Liver (tissue), 9 donors: ENCODE measurements around the gene CTSW. TPM values are rescaled to one million over a fixed set of nuclear protein-coding genes. Genes with fewer than 3 reads are reported as not detected.

Source experiments
- DNase-seq: peaks from one replicate; pipeline ENCODE4 v3.0.0-alpha.2; 2017; ENCODE audit warnings: low spot score
- H3K27ac ChIP-seq, 2 donors: one replicate each; pipeline ENCODE4 v1.7.0; 2013; ENCODE audit warnings: inconsistent platforms in 2 of 2, low read length in 2 of 2, control low read depth in 1 of 2, low read depth in 1 of 2, mild to moderate bottlenecking in 1 of 2
- H3K27me3 ChIP-seq, 4 donors: one replicate each; pipeline versions ENCODE4 v1.6.1 to v1.7.0; 2013; ENCODE audit warnings: low read length in 3 of 4, inconsistent platforms in 1 of 4, mild to moderate bottlenecking in 1 of 4, moderate library complexity in 1 of 4; ENCODE audit not compliant: control insufficient read depth in 4 of 4, insufficient read depth in 4 of 4
- H3K36me3 ChIP-seq, 4 donors: one replicate each; pipeline versions ENCODE4 v1.6.1 to v1.7.0; 2013; ENCODE audit warnings: low read length in 3 of 4, mild to moderate bottlenecking in 3 of 4, low read depth in 1 of 4, moderate library complexity in 1 of 4; ENCODE audit not compliant: control insufficient read depth in 4 of 4, insufficient read depth in 3 of 4
- H3K4me1 ChIP-seq, 4 donors: one replicate each; pipeline versions ENCODE4 v1.6.1 to v1.7.0; 2013; ENCODE audit warnings: low read length in 3 of 4, mild to moderate bottlenecking in 3 of 4, moderate library complexity in 1 of 4; ENCODE audit not compliant: control insufficient read depth in 4 of 4, insufficient read depth in 4 of 4
- H3K4me3 ChIP-seq, 3 donors: one replicate each; pipeline versions ENCODE4 v1.6.1 to v1.7.0; 2013; ENCODE audit warnings: low read length in 3 of 3, control low read depth in 1 of 3, low read depth in 1 of 3, mild to moderate bottlenecking in 1 of 3
- H3K9ac ChIP-seq, 2 donors: one replicate each; pipeline ENCODE4 v1.7.0; 2013; ENCODE audit warnings: low read length in 2 of 2, mild to moderate bottlenecking in 2 of 2, moderate library complexity in 2 of 2, control low read depth in 1 of 2, low read depth in 1 of 2
- H3K9me3 ChIP-seq, 4 donors: one replicate each; pipeline versions ENCODE4 v1.6.1 to v1.7.0; 2013; ENCODE audit warnings: low read length in 3 of 4; ENCODE audit not compliant: control insufficient read depth in 4 of 4
- ATF3 ChIP-seq: IDR thresholded peaks from 2 replicates; pipeline ENCODE4 v1.6.1; 2016; ENCODE audit warnings: antibody characterized with exemption
- CTCF ChIP-seq: fragments of 150-350 bp; IDR thresholded peaks from 2 replicates; pipeline ENCODE4 v1.5.1; 2017; ENCODE audit warnings: improper control_type of control experiment, low read depth, low read length; ENCODE audit not compliant: missing input control
- EGR1 ChIP-seq, 2 donors: IDR thresholded peaks; 2 replicates each; pipeline ENCODE4 v1.6.1; 2016 to 2018; ENCODE audit warnings: antibody characterized with exemption in 2 of 2, low read depth in 2 of 2
- FOXA1 ChIP-seq: IDR thresholded peaks from 2 replicates; pipeline ENCODE4 v1.6.1; 2016; ENCODE audit warnings: antibody characterized with exemption
- FOXA2 ChIP-seq: IDR thresholded peaks from 2 replicates; pipeline ENCODE4 v1.6.1; 2016; ENCODE audit warnings: antibody characterized with exemption
- GABPA ChIP-seq, 2 donors: IDR thresholded peaks in 1 of 2; conservative IDR thresholded peaks in 1 of 2; 2 replicates each; pipeline ENCODE4 v1.6.1; 2016; ENCODE audit warnings: antibody characterized with exemption in 2 of 2, mild to moderate bottlenecking in 1 of 2, moderate library complexity in 1 of 2
- HNF4A ChIP-seq, 2 donors: conservative IDR thresholded peaks; 2 replicates each; pipeline ENCODE4 v1.6.1; 2016; ENCODE audit warnings: antibody characterized with exemption in 2 of 2, mild to moderate bottlenecking in 2 of 2
- HNF4G ChIP-seq: IDR thresholded peaks from 2 replicates; pipeline ENCODE4 v1.6.1; 2016; ENCODE audit warnings: antibody characterized with exemption
- JUND ChIP-seq, 2 donors: IDR thresholded peaks; 2 replicates each; pipeline ENCODE4 v1.6.1; 2016; ENCODE audit warnings: antibody characterized with exemption in 2 of 2
- MAX ChIP-seq: IDR thresholded peaks from 2 replicates; pipeline ENCODE4 v1.6.1; 2016; ENCODE audit warnings: antibody characterized with exemption
- NR2F2 ChIP-seq: IDR thresholded peaks from 2 replicates; pipeline ENCODE4 v1.6.1; 2016; ENCODE audit warnings: antibody characterized with exemption
- RAD21 ChIP-seq, 2 donors: IDR thresholded peaks; 2 replicates each; pipeline ENCODE4 v1.6.1; 2016; ENCODE audit warnings: antibody characterized with exemption in 2 of 2, mild to moderate bottlenecking in 2 of 2
- REST ChIP-seq: IDR thresholded peaks from 2 replicates; pipeline ENCODE4 v1.6.1; 2016; ENCODE audit warnings: antibody characterized with exemption, mild to moderate bottlenecking
- RXRA ChIP-seq, 2 donors: IDR thresholded peaks; 2 replicates each; pipeline ENCODE4 v1.6.1; 2017 to 2018; ENCODE audit warnings: antibody characterized with exemption in 2 of 2, mild to moderate bottlenecking in 1 of 2
- SP1 ChIP-seq: IDR thresholded peaks from 2 replicates; pipeline ENCODE4 v1.6.1; 2018; ENCODE audit warnings: antibody characterized with exemption, mild to moderate bottlenecking
- TAF1 ChIP-seq: conservative IDR thresholded peaks from 2 replicates; pipeline ENCODE4 v1.6.1; 2016; ENCODE audit warnings: antibody characterized with exemption, mild to moderate bottlenecking
- YY1 ChIP-seq: IDR thresholded peaks from 2 replicates; pipeline ENCODE4 v1.6.1; 2016; ENCODE audit warnings: antibody characterized with exemption, mild to moderate bottlenecking
- ZBTB33 ChIP-seq: IDR thresholded peaks from 2 replicates; pipeline ENCODE4 v1.6.1; 2016; ENCODE audit warnings: antibody characterized with exemption
- WGBS: extraction: QIAGEN DNeasy Blood & Tissue Kit; methylation state at CpG from one replicate; pipeline ENCODE4 v1.1.7; 2013; 5-methylcytosine and 5-hydroxymethylcytosine counted together
- polyA plus RNA-seq, 2 donors: library from polyadenylated mRNA; stranded (reverse) in 1 of 2; unstranded in 1 of 2; fragments of 200-250 nt in 1 of 2; fragments of >200 nt in 1 of 2; fragmentation: Nextera tagmentation in 1 of 2; extraction: Ambion mirVana in 1 of 2; gene quantifications; one replicate each; pipeline versions ENCODE4 v1.2.1 to v1.2.3, GENCODE V29; 2013 to 2015
- total RNA-seq, 2 donors: library from RNA; depleted of rRNA; stranded (reverse); fragments of >200 nt; gene quantifications; one replicate each; pipeline ENCODE4 v1.2.3, GENCODE V29; 2014
- donor health status: healthy.
- donor health status: healthy.
- donor health status: healthy.
- donor health status: healthy.
- donor health status: healthy.

The CTSW gene
- total and polyA plus RNA-seq, 4 donors = 1.3 to 2.9 (median 2.1) TPM

- Histone ChIP-seq H3K36me3 (peaks cover 16 to 42% (median 23%) of the 10 kb centered on the region in 4 donors), H3K4me1 (peaks cover 9 to 21% (median 15%) of the 10 kb centered on the region in 4 donors), H3K27me3 (no peaks in the 10 kb centered on the region), H3K4me3 (no peak overlapping the region), H3K9ac (no peak overlapping the region), H3K9me3 (no peaks in the 10 kb centered on the region), H3K27ac (no peak overlapping the region)
- no peak for TF ChIP-seq YY1
- TF ChIP-seq REST = no peak
- no peak for TF ChIP-seq HNF4A (conservative IDR thresholded peaks at IDR 0.05)
- no peak for TF ChIP-seq CTCF
- no peak for TF ChIP-seq RXRA (IDR thresholded peaks at IDR 0.05)
- TF ChIP-seq FOXA1 = no peak
- no peak for TF ChIP-seq EGR1 (IDR thresholded peaks at IDR 0.05; ENCODE audit: low read depth in 2 of 2)
- no peak for TF ChIP-seq ZBTB33
- no peak for TF ChIP-seq ATF3
- TF ChIP-seq HNF4G = no peak
- TF ChIP-seq FOXA2 = no peak
- TF ChIP-seq RAD21 (IDR thresholded peaks at IDR 0.05) = no peak
- no peak for TF ChIP-seq NR2F2
- no peak for TF ChIP-seq GABPA (IDR thresholded peaks at IDR 0.05 in 1 of 2, conservative IDR thresholded peaks at IDR 0.05 in 1 of 2)
- TF ChIP-seq SP1 = no peak
- no peak for TF ChIP-seq TAF1
- TF ChIP-seq MAX = no peak
- TF ChIP-seq JUND (IDR thresholded peaks at IDR 0.05) = no peak
- 87% methylated on average over 12 of the region's 12 CpGs for WGBS
- DNase-seq = no peak
Observed at GRCh38 chr11:65863889-65864705, 15.5 kb upstream of the CTSW start.
